GM19455 (cell line): ENCODE data around the gene EZR.
A peak's percentile ranks its signal among the peaks of the same experiment; 100 is the strongest.

Experiments
- ATAC-seq: cut with Tn5 transposase; IDR thresholded peaks from one replicate; pipeline ENCODE4 v1.9.1; 2021; ENCODE audit not compliant: unreplicated experiment

Gene EZR

DNA sequence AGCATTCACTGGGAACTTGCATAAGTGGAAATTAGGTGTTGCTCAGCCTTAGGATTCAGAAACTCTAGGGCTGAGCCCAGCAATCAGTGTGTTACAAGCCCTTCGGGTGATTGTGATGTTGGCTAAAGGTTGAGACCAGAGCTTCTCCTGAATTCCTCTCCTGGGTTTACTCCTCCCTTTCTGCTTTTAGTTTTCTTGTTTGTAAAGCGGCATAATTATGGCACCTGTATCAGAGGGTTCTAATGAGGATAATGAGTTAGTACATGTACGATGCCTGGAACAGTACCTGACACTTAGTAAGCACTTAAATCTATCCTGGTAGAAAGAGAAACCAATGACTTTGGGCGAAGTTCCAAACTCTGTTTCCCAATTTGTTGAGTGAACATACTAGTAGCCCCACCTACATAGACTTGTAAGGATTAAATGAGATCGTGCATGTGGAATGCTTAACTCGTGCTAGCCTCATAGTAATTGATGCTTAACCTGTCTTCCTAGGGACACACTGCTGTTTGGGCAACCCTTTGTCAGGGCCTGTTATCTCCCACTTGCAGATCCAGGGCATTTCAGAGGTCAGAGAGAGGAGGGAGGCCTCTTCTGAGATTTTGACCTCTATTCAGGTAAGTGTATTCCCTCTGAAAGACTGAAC is 932 bp upstream of the EZR start:
- ATAC-seq = no peak

DNA sequence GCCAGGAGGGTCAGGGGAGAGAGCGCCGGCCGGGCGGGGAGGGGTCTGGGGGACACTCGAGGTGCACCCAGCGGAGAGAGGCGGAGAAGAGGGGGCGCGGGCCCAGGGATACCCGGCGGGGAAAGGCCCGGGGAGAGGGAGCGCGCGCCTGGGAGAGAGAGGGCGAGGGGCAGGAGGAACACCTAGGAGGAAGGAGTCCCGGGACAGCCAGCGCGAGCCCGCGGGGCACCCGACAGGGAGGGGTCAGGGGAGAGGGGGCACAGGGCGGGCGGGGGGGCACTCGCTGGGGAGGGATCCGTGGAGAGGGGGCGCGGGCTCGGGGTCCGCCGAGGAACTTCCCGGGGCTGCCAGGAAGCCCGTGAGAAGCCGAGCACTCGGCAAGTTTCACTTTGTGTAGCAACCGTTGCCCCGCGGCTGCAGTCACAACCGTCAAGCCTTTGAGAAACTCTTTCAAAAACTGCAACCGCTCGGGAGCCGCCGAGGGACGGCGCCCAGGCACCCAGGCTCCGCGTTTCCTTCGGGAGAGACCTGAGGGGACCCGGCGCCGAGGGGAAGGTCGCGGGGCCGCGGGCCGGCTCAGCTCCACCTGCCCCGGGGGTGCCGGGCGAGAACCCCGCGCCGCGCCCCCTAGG is 471 bp downstream of the EZR start:
- ATAC-seq = peak; percentile 42

DNA sequence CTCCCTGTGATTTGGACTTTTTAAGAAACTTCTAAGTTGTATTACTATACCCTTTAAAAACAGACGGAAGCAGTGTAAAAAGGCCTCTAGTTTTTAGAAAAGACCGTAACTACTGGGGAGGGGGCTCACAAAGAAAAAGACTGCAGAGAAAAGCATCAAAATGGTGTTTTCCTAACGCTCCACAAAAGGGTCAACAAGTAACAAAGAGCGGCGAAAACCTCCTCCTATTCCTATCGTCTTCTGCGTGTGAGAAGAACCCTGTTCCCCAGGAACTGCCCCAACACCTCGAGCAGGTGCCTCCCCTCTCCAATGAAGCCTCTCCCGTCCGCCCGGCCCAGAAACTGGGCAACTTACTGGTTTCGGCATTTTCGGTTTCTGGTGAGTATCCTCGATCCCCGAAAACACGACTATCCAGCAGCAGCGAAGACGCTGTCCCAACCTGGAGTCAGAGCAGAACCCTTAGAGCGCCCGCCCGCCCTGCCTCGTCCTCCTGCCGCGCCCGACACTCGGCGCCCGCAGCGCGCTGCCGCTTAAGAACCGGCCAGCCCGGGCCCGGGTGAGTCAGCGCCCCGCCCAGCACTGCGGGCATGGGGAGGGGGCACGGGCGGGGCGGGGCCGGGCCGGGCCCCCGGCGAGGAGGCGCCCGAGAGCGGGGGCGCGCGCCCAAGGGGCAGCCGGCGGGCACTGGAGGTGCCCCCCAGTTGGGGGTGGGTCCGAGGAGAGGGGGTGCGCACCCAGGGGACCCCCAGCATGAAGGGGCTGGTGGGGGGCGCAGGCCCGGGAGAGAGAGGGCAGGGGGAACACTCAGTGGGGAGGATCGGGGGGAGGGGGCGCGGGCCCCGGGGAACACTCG is 1.2 kb downstream of the EZR start:
- peak; percentile 34 for ATAC-seq

DNA sequence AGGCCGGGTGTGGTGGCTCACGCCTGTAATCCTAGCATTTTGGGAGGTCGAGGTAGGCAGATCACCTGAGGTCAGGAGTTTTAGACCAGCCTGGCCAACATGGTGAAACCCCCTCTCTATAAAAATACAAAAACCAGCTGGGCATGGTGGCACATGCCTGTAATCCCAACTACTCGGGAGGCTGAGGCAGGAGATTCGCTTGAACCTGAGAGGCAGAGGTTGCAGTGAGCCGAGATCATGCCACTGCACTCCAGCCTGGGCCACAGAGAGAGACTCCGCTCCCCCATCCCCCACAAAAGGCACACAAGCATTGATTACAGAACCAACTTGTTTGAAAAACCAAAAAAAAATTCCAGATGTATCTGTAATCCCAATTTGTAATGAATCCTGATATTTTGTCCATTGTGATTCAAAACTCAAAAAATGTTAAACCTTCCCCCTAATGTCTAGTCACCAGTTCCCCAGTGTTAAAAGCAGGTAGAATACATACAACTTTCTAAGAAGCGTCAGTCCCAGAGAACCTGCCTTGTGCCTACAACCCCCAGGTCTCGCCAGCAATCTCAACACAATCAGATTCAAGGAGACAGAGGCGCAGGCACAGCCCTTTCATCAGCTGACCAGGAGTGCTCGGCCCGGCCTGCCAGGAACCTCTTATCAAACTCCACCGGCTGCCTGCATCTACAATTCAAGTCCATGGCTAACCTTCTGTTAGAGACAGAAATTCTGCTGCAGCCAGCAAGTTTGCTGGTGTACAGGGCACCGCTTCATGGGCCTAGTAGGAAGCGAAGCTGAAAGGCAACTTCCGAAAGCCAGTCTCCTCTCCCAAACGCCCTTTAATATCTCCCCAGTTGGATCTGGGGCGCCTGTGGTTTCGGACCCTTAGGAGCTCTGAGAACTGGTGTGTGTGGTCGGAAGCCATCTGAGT is 2.1 kb downstream of the EZR start:
- no peak for ATAC-seq

DNA sequence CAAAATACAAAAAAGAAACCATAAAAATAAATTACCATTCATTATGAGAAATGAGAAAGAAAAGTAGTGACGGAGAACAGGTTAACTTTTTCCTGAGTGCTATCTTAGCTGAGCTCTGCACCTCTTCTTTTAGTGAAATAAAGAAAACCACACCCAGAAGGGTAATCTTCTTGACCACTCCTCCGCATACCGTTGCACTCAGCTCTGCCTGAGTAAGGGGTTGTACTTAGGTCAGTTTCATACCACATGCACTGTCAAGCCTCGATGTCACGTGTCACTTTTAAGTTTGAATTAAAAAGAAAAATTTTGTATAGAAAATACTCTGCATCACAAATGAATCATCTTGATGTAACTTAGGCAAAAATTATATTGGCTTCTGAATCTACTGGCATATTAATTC is 2.8 kb downstream of the EZR start:
- ATAC-seq = no peak

DNA sequence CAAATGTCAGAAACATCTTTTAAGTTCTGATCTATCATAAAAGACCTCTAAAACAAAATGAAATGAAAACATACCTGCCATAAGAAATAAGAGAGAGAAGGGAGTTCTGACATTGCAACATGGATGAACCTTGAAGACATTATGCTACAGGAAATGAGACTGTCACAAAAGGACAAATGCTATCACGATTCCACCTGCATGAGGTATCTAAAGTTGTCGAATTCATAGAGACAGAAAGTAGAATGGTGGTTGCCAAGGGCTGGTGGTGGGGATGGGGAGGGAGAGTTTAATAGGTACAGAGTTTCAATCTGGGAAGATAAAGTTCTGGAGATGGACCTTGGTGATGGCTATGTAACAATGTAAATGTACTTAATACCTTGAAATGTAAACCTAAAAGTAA is 3.3 kb downstream of the EZR start:
- ATAC-seq = no peak

DNA sequence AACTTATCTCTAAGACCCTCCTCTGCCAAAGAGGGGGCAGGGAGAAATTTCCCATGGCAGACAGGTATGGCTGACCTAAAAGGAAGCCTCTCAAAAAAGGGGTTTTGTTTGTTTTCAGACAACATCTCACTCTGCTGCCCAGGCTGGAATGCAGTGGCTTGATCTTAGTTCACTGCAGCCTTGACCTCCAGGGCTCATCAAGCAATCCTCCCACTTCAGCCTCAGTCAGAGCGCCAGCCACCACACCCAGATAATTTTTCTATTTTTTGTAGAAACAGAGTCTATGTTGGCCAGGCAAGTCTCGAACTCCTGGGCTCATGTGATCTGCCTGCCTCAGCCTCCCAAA is 3.8 kb downstream of the EZR start:
- ATAC-seq = no peak

DNA sequence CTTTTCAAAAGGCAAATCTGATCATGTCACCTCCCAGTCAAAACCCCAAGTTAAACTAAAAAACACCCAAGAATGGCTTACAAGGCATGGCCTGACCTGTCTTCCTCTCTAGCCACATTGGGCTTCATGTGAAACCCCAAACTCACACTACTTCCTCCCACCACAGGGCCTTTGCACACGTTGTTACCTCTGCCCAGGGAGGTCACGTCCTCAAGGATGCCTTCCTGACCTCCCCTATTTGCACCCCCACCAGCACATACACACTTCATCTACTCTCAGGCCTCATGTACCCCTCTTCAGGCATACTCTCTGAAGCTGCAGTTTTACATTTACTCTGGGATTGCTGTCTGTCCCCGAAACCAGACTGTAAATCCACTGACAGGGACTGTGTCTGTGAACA is 6.1 kb downstream of the EZR start:
- no peak for ATAC-seq

DNA sequence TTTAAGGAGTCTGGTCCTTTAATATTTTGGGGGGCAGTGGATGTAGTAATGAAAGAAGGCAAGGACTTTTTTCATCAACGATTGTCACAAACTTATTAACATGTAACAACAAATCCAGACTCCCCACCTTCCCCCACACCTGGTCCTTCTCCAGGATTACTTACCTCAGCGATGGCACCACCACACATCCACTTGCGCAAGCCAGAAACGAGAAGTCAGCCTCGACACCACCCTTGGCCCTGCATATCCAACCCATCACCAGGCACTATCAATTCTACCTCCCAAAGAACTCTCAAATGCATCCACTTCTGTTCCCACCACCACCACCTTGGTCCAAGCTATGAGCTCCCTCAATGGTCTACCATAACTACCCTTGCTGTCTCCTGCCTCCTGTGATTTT is 6.6 kb downstream of the EZR start:
- no peak for ATAC-seq

DNA sequence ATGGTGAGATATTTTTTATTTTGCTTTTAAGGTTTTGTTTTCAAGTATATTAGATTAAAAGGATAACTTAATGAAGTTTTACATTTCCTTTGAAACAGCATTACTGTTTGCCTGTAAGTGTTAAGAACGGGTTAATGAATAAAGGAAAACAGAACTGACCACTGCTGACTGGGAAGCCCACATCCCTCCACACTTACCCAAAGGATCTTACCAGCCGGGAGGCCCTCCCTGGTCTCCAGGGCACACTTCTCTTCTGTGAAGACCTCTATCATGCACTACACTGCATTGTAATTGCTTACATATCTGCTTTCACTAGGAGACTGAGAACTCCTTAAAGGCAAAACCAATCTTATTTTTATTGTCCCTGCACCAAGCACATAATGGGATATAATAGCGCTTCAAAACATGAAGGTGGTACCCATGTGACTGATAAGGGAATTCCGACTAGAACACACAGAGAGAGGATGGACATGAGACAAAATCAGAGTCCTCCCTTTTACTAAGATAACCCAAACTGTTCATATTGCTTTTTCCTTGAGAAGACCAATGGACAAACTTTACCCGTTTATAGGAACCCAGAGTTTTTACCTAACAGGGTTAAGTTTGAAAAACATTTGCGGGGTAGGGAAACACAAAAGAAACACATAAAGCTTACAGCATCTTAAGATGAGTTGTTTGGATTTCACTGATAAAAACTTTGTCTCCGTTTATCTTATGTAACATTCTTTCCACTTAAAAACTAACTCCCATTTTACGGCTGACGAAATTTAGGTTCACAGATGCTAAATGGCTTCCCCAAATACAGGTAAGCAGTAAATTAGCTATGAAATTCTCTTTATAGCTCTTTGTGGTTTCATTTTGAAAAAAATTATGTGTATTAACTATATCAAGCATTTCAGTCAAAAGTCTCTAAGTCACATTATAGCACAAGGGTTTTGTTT is 8.7 kb downstream of the EZR start:
- ATAC-seq = no peak

DNA sequence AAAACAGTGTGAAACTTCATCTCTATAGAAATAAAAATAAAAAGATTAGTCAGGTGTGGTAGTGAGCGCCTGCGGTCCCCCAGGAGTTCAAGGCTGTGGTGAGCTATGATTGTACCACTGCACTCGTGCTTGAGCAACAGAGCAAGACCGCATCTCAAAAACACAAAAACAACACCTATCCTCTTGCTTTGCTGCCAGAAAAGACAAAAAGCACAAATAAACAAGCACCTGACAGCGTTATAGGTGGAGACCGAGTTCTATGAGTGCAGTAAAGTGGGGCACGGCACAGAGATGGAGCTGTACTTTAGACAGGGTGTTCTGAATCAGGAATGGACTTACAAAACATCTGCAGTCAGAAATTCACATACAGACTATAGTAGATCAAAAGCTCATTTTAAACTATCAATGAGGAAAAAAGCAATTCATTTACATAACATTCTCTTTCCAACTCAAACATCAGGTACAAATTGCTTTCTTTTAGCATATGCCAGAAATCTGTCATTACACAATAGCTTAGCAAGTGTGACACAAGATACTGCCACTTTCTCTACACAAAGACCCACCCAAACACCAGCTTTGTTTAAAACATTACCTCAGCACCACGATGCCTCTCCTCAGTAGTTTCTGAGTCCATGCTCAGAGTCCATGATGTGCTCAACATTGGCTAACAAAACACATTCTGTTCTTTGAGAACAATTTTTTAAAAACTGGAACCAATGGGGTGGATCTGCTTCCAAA is 10.1 kb downstream of the EZR start:
- peak; percentile 50 for ATAC-seq

DNA sequence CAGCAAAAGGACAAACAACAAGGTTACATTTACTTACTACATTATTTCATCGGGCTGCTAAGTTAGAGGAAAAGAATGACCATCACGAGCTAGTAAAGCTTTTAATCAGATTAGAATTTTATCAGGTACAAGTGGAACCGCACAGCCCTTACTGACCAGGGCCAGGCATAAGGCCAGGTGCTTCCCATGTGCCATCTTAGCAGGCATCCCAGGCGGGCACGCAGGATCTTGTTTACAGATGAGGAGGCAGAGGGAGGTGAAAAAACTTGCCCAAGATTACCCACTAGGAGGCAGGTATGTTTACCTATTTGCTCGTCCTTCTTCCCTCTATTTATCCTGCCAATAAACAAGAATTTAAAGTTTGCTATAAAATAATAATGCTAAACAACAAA is 10.7 kb downstream of the EZR start:
- no peak for ATAC-seq

DNA sequence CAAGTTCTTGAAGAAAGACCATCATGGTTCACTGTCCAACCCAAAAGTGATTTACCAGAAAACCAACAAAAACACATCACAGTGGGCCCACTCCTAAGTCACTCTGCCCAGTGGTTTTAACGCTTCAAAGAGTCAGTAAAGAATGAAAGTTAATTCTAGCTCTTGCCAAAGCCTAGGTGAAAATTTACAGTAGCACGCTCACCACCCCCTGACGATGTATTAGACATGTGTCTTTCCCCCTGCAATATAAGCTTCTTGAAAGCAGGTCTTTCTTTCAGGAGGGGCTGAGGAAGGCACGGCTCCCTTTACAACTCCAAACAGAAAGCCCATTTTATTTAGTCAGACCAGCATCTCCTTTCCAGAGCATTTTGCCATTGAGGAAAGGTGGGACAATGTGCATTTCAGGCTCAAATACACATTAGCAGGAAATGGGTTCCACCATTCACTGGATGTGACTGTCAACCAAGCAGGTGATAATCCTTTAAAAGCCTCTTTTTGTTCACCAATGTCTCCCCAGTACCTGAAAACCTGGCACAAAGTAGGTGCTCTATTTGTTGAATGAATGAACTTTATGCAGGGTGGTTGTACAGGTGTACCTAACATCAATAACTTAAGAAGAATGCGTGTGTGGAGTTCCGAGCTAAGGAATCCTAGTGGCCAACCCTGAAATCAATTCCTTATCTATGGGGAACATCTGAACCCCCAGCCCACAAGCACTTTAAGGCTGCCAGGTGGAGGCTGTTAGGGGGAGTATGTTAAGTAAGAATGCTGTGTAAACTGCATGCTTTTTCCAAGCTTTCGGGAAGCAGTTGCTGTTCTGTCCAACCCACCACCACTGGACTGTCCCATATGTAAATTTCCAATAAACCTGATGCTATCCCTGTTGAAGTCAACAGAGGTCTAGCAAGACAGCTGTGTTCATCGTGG is 11.4 kb downstream of the EZR start:
- ATAC-seq = no peak

DNA sequence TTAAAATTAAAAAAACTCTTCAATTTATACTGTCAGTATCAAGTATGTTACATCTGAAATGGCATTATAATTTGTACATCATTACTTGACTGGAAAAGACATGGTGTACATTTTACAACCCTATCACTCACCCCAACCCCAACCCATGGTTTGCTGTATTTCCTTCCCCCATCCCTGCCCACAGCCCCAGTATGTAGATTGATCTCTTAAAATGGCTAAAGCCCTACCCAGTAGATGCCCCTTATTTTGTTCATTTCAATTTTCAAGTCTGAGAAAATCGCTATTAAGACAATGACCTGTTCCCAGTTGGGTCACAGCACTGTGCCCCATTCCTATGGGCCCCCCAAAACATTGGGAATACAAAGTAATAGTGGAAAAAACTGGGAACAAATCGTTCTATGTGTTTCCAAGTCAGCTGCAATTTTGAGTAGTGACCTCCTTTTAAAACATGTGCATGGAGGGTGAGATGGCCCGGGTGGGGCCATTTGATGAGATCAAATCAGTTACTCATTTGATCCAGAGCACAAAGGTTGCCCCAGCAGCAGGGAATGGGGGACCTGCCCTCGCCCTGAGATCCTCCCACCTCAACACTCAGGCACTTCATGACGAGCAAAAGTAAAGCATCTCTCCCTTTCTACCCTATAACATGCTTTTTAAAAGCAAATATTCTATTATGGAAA is 13.3 kb downstream of the EZR start:
- no peak for ATAC-seq

DNA sequence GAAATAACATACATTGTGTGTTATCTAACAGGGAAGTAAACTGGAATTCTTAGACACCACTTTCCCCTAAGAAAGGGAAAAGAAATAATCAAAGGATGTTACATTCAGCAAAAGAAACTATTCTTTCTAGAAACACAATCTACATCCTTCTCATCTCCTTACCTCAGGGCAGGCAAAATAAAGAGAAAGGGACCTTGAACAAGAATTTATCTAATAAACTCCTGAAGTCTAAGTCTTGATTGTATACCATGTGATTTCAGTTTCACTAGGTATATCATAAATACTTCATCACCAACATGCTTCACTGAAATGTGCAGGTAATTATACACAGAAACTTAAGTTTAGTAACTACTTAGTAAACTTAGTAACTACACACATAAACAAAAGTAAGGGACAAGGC is 15.0 kb downstream of the EZR start:
- no peak for ATAC-seq

DNA sequence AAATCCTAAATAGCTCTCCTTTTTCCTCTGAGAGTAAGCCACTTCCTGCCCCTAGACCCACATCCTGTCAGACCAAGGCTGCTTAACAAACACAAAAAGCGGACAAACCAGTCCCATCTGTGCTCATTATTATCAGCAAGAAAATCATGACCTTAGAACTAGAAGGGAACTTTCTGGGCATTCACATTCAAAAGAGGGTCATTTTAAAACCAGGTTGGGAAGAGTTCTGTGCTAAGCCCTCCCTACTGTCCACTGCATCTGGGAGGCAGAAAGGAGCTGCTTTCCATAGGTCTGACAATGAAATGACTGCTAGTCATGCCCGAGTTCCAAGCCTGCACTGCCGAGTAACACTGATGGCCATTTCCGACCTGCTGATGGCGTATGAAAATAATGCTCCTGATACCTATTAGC is 15.4 kb downstream of the EZR start:
- peak; percentile 76 for ATAC-seq

DNA sequence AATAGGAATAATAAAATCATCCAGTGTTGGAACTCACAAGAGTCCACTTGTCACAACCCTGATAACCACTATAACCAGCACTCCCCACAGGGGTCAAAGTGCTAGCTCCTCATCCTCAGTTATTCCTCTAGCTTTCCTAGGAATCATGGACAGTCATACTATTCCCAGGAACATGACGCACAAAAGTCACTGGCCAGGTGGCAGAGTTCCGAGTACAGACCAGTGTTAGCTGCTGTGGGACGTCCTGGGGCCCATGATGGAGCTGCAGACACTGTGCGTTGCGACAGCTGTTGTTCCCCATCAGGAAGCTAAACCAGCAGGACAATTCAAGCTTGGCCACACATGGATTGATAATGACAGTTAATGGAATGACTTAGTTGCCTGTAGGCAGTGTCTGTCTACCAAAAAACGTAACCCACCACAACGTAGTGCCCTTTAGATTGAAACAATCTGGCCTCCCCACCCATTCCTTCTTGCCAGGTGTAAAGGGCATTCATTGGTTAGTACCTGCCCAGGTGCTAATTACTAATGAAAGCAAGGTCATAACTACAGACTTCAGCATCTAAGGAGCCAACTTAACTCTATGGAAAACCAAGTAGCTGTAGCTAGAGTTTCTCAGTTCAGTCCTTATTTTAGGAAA is 17.4 kb downstream of the EZR start:
- no peak for ATAC-seq
